B cell (primary cell): ENCODE results near the gene TSC1.

ENCODE experiments used
- EZH2 ChIP-seq: IDR thresholded peaks from 2 replicates; pipeline ENCODE4 v1.6.1; 2012; ENCODE audit warnings: borderline replicate concordance, low read depth, mild to moderate bottlenecking, moderate library complexity, low read length; ENCODE audit not compliant: insufficient read depth, poor library complexity, severe bottlenecking
- TF ChIP-seq, protein P1 (sequence below): fragments of 200-600 bp; IDR thresholded peaks from one replicate; pipeline ENCODE4 v1.8.0; 2022; ENCODE audit warnings: antibody characterized with exemption, mild to moderate bottlenecking

GRCh38 chr9:132970324-132971062 lies 26.1 kb upstream of the TSC1 start:
- TF ChIP-seq, protein P1, sequence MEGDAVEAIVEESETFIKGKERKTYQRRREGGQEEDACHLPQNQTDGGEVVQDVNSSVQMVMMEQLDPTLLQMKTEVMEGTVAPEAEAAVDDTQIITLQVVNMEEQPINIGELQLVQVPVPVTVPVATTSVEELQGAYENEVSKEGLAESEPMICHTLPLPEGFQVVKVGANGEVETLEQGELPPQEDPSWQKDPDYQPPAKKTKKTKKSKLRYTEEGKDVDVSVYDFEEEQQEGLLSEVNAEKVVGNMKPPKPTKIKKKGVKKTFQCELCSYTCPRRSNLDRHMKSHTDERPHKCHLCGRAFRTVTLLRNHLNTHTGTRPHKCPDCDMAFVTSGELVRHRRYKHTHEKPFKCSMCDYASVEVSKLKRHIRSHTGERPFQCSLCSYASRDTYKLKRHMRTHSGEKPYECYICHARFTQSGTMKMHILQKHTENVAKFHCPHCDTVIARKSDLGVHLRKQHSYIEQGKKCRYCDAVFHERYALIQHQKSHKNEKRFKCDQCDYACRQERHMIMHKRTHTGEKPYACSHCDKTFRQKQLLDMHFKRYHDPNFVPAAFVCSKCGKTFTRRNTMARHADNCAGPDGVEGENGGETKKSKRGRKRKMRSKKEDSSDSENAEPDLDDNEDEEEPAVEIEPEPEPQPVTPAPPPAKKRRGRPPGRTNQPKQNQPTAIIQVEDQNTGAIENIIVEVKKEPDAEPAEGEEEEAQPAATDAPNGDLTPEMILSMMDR, result no peak
- no peak for TF ChIP-seq EZH2
